NCI-H2081 (cell line): ENCODE measurements around the gene LTBP2.

Source experiments
- DNase-seq, 2 experiments: peaks; one replicate each; lab custom pipeline; 2025; lab: John Stamatoyannopoulos, UW

The LTBP2 gene

DNA sequence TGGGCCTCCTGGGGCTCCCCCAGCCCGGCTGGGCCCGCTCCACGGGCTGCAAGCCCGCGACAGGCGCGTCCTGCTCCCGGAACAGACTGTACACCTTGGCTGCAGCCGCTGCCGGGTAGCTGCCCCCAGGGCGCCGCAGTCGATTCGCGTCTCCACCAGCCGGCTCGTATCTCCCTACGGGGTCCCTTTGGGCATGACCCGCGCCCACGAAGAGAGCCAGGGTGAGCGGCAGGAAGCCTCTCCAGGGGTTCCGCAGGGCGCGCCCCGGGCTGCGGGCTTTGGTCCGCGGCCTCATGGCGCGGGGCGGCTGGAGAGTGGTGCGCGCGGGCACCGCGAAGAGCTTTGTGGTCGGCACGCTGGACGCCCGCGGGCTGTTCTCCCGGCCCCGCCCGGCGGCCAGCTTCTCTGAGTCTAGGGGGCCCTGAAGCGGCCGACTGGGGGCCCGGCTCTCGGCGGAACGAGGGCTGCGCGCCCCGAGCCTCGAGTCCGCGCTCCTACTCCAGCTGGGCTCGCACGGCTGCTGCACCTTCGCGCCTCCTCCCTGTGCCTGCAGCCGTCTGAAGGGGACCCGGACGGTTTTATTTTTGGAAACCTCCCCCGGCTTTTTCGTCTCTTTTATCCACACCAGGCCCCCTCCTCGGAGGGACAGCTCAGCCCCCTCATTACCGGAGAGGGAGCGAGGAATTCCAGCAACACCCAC is at the start of gene LTBP2:
TSS of gene LTBP2 (minus strand) at position 588 of the 700 bp plus-strand sequence. CDS start at position 295, 293 bp downstream.
- DNase-seq, result no peak

DNA sequence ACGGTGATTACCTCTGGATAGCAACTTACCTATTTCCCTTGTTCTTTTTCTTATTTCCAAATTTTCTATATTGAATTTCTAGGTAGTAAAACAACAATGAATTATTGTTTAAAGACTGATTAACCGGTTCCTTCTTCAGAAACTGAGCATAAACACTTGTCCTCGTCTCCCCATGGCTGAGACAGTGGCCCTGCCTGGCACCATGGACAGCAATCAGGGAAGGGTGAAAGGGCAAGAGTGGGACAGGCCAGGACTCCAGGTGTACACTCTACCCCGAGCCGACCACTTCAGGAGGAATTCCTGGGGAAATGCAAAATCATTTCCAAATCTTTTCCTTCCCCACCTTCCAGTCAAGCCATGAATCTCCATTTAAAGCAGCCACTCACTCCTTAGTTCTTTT is 48.8 kb upstream of the LTBP2 start:
- no peak for DNase-seq

DNA sequence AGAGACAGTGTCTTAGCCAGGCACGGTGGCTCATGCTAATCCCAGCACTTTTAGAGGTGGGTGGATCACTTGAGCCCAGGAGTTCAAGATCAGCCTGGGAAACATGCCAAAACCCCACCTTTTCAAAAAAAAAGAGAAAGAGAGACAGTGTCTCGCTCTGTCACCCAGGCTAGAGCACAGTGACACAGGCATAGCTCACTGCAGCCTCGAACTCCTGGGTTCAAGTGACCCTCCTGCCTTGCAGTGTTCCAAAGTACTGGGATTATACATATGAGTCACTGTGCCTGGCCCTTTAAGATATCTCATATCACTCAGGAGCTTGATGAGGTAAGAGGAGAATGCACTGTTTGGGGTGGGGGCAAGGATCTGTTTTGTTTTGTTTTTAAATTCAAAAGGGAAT is 48.1 kb upstream of the LTBP2 start:
- no peak for DNase-seq

DNA sequence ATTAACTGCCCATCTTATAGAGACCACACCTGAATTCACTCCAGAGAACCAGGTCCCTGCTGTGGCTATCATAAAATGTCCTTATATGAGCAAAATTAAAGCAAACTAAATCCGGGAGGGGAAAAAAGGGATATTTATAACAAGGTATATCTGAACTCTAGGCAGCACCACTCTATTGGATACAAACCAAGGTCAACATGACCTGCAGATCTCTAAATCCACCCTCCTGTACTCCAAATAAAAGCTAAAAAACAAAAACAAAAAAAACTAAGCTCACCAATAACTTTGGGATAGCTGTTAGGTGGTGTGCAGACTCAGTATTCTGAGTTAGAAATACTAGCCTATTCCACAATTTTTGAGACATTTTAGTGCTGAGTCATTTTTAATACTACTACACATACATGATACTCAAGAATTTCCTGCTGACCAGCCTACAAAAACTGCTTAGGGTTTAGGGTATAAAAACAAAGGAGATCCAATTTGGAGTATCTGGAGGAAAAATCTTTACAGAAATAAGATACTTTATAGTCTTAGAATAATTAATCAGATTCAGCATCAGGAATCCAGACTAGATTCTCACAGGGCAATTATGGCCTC is 46.6 kb upstream of the LTBP2 start:
- DNase-seq, result no peak

DNA sequence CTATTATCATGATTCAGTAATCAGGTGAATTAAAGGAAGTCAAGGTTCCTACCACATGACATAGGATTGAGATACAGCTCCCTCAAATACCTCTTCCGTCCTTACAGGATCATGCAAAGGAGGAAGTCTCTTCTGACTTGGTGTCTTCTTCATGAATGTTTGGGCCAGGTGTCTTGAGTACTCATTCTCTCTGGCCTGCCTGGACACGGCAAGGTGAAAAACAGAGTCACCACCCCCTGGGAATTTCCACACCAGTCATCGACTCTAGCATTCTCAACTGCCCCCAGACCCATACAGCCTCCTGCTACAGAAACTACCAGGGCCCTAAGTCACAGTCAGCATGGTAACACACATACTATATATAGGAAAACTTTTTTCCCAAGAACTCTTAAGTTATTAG is 44.9 kb upstream of the LTBP2 start:
- no peak for DNase-seq

DNA sequence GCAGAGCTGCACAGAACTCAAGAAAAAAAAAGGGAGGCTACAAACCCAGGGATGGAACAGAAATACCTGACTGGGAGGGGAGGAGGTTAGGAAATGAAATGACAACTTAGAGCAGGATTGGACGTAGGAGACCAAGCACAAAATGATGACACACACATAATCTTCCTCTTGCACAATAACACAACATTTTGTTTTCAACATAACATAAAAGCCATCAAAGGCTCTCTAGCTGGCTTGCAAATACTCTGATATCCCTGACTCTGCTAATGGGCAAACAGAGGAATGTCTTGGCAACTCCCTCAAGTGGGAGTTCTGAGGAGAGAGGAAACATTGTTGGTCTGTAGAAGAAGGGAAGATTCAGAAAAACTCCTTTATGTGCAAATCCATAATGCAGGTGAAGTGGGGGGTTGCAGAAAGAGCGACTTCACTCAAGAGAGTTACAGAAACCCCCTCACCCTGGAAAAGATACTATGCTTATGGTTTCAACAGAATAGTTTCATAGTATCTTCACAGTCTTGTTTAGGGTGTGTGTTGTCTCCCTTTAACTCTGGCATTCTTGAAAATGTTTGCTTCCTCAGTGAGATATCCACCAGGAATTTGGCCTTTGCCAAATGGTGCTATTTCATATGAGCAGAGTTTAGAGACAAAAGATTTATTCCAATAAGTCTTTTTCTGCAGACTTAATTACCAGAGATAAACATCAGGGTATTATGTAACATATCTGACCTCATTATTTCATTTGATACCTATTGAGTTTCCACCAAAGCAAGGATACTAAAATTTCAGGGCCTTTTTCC is 43.8 kb upstream of the LTBP2 start:
- no peak for DNase-seq

DNA sequence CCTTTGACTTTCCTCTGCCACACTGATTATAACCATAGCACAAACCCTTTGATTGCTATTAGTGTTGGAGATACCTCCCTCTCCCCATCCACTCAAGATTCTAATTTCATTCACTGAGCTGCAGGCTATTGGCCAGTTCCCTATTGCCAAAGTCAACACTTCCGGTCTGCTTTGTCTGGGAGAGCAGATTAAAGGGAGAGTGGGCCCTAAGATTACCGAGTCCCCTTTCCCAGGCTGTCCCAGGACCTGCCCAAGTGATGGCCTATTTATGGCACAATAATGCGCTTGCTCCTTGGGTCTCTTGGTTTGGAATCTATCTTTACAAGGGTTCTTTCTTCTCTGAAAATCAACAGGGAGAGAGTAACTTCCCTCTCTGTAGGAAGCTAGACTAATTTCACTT is 42.9 kb upstream of the LTBP2 start:
- DNase-seq, result no peak

DNA sequence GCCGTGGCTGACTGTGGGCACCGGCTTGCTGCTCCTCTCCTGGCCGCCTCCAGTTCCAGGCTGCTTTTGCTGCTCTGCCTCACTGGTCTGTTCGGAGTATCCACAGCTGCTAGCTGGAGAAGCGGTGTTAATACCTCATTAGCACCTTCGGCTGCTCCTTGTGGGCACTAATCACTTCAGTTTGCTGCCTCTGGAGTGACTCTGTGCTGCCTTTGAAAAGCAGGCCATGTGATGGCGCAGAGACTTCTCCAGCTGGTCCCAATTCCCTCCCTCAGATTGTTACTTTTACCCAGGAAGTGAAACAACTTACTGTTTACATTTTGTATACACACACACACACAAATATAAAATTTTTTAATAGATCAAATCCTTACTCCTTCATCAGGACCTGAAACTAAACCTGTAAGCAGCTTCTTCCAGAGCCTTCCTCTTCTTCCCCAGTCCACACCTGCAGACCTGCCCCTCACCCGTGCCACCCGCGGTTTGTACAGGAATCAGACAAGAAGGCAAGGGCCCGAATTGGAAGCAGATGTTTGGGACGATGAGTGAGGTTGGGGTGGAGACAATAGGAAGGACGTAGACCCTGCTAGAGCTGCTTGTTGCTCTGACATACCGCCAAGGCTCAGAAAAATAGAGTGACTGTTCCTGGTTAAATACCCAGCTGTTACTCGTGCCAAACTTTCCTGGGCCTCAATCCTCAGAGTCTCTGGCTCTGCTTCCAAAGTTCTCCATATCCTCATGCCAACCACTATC is 41.5 kb upstream of the LTBP2 start:
- DNase-seq, result no peak

DNA sequence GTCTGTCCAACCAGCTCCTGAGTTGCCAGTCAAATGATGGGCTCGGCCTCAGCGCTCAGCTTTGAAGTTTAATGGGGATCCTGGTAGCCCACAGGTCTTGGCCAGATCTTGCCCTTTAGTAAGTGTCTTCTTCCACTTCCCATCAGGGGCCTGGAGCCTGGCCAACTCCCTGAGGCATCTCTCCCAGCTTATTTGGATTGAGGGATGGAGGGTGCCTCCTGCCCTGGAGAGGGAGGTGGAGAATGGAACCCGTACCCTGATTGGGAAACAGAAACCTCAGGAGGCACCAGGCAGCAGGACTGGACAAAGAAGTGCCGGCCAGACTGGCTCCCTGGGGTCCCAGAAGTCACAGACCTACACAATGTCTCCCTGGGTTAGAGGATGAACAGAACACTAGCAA is 40.5 kb upstream of the LTBP2 start:
- DNase-seq, result no peak

DNA sequence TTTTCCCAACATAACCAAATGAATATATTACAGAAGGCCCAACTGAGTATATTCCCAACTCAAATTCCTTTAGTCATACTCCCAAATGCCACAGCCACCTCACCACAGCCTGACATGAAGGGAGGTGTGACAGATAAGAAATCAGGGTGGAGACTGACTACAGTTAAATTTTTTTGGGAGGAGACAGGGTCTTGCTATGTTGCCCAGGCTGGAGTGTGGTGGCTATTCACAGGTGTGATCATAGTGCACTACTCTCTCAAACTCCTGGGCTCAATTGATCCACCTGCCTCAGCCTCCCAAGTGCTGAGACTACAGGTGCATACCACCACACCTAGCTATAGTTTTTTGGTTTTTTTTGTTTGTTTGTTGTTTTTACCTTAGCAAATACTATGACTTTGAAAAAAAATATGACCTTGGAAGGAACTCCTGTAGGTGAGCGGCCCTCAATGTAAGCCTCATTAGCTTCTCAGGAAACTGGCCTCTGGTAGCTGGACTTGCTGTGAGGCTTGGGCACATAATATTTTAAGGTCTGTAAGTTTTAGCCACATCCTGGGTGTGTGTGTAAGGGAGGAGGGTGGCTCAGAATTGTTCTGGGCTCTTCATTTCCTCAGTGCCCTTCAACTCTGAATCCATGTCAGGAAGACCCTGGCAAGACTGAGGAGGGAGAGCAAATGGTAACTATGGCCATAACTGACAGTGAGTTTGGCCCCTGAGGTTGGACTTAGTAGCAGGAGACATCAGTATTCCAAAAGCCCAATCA is 39.1 kb upstream of the LTBP2 start:
- no peak for DNase-seq

DNA sequence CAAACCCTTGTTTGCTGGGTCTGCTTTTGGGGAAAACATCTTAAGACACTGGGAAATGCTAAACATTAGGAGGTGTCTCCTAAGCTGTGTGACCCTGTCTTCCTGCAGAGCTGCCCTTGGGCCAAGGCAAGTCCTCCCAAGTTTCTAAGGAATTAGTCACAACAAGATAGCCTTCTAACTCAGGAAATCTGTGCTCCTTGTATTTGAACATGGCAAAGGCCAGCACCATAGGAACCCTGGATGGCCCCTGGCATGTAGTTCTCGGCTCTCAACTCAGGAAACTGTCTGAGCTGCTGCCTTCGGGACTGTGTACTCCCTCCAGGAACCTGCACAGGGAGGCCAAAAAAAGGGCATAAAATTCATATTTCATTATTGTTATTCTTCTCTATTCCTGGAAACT is 37.6 kb upstream of the LTBP2 start:
- DNase-seq, result no peak

DNA sequence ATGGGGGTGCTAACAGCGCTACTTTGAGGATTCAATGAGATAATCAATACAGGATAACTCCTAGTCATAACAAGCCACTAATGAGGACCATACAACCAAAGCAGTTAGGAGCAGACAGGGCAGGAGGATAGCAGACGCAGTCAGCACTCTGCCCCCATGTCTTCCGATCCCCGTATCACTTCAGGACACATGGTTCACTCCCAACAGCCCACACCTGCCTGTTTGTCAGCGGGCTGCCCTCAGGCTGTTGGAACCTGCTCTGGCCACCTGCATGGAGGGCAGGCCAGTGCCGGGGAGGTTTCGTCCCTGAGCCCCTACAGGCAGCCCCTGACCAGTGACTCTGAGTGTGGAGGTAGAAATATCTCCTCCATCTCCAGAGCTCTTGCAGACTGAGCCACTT is 37.1 kb upstream of the LTBP2 start:
- DNase-seq, result no peak

DNA sequence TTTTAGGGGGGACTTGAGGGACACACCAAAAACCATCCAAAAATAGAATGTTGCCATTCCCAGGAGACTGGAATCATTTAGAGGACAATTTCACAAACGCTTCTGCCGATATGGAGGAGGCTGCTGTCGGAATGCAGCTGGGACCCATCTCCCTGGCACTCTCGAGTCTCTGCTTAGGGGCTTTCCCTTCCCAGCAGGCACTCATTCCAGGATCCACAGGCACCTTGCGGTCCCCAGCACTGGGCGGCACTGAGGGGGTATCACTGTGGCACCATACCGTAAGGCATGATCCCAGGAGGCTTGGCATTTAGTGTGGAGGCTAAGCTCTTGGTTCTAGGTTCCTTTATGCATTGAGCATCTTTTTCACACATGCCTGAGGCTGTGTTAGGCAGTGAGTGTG is 36.6 kb upstream of the LTBP2 start:
- no peak for DNase-seq

DNA sequence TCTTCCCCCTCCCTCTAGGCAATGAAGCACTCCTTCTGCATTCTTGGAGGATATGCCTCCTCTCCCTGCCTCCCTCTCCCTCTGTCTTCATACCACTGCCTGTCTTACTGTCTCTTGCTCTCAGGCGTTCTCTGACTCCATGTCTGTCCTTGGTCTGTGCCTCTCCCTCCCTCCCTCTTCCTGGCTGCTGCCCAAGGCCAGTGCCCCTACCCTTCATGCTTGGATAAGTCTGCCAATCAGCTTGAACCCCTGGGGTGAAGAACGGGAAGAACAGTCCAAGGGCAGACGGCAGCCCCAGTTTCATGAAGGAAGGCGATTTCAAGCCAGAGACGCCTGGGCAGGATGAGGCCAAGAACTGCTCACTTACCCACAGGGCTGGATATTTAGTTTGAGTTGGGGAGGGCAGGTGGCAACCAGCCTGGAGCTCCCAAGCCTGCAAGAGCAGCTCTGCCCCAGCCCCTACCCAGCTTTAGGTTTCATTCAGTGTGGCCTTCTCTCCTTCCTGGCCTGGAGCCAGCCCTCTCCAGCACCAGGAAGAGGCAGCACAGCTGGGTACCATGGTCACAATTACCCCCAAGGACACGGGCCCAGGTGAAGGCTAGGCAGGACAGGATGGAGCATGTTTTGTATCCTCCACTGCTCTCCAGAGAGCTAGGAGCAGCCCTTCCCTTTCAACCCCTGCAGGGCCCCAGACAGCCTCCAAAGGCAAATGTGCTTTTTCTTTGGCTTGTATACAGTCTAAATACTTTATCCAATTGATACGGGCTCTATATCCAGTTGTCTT is 35.8 kb upstream of the LTBP2 start:
- DNase-seq, result peak; percentile 46 to 47

DNA sequence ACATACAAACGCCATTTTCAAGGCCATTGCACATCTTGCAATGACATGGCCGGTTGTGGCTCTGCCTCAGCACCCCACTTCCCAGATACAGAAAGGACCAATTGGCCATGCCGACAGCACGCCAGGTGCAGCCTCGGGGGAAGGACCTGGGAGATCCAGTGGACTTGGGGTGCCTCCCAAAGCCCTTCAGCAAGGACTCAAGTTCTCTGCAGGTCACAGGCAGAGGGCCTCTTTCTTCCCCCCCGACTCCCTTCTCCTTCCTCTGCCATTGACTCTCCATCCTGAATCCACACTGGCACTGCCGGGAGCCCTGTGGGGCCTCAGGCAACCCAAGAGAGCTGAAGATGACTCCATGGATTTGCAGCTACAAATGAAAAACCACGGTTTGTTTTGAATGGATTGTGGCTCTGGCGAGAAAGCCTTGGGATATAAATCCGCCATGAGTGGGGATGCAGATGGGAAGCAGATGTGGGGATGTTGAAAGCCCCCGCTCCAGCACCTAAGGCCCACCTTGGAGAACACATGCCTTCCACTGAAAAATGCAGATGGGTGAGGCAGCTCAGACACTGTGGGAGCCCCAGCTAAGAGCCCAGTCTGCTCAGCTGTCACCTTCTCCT is 35.1 kb upstream of the LTBP2 start:
- no peak for DNase-seq

DNA sequence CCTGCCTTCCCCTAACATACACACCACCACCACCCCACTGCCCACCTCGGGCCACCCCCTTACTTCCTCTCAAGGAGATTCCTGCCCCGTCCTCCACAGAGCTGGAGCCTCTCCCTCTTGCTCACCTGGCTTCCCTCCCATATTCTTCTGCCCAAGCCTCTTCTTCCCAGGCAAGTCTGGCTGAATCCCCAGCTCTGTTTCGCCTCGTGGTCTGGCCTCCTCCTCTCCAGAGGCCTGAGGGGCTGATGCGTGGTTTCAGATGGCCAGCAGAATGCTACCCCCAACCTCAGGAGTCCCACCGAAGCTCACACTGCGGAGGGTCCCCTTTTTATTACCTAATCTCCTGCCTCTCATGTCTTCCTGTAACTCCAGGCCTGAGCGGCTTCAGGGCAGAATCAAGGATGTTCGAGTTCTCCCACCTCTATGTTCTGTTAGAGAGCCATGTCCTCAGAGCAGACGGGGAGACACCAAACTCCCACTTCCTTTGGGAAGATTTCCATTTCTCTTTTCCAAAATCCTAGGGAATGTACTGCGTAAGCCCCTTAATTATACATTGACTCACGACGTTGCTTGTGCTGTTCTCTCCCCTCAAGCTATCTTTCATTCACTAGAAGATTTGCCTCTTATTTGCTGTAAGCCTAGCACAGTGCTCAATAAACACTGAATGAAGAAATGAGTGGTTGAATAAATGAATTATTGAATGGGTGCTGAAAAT is 33.9 kb upstream of the LTBP2 start:
- DNase-seq, result no peak

DNA sequence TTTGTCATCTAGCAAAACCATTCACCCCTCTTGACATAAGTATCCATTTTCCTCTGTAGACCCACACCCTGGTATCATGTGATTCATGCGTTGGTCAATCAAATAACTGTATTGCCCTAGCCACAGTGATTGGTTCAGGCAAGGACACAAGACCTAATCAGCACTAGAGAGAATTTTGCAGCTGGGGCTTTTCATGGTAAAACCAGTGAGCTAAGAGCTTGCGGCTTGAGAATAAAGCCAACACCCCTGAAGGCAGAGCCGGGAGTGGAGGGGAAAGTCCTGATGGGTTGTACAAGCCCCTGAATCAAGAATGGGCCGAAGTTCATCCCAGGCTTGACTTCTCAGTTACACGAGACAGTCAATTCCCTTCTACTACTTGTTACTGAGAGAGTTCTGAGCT is 33.2 kb upstream of the LTBP2 start:
- DNase-seq, result no peak

DNA sequence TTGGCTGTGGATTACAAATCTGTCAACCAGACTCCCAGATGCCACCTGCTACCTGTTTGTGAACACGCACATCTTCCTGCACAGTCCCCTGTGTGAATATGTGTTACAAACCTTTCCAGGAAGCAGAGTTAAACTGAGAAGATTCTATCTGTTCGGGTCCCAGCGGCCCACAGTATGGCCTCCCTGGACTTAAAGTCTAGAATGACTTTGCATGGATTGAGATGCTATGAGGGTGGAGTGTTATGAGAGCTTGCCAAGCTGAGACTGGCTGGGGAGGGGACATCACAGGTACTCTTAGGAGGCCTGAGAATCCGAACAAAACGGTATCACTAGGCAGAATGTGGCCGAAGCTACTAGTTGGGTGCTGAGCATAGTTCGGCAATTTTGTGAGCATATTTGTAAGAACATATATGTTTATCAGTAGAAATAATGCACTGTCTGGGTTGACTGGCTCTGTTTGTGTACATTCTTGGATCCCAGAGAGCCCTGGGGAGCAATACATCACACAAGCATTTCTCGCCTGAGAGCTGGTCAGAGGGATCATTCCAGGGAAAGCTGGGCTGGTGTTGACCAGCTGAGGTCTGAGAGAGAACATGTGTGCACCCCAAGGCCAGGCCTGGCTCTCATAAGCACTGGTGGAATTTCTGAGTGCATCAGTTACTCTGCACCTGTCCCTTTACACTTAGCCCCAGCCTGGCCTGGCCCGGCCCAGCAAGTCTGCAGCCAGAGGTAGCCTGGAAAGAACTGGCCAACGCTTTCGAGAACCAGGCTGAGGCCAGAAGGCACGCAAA is 29.8 kb upstream of the LTBP2 start:
- no peak for DNase-seq

DNA sequence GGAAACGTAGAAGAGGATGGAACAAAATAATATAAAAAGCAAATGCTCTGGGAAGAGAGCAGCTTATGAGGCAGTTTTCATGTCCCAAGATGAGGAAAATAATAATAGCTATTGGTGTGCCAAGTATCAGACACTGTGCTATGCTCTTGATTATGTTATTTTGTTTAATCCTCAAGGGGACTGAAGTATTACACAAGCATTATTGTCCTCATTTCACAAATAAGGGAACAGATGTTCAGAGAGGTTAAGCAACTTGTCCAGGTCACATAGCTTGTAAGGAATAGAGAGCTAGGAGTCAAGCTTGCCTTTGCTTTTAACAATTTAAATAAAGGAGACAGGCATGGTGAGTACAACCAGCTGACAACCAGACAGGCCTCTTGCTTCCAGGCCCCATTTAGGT is 26.9 kb upstream of the LTBP2 start:
- DNase-seq, result no peak
